Neural cell (in vitro differentiated cells): ENCODE results near the gene SV2C. TPM values are rescaled to one million over a fixed set of nuclear protein-coding genes. Genes with fewer than 3 reads are reported as not detected.

ENCODE experiments used
- H2AFZ ChIP-seq: fragments of 200-600, 300-800 bp; sonication (generic), shearing (Covaris generic); 2 replicates; pipeline ENCODE4 v1.6.0; 2014; ENCODE audit warnings: low read depth, mild to moderate bottlenecking, antibody characterized with exemption, low read length, moderate library complexity
- H3F3A ChIP-seq: fragments of 200-600 bp; shearing (Covaris generic); 2 replicates; pipeline ENCODE4 v1.6.1; 2016; ENCODE audit warnings: mild to moderate bottlenecking, moderate library complexity, mixed read lengths, antibody characterized with exemption, low read length; ENCODE audit not compliant: insufficient read depth, poor library complexity, severe bottlenecking
- H3K27ac ChIP-seq: fragments of 200-600, 300-800 bp; sonication (generic), shearing (Covaris generic); 2 replicates; pipeline ENCODE4 v1.5.1; 2014; ENCODE audit warnings: mild to moderate bottlenecking, low read length, moderate library complexity
- H3K27me3 ChIP-seq: fragments of 300-800, 200-600 bp; sonication (generic), shearing (Covaris generic); 2 replicates; pipeline ENCODE4 v1.6.0; 2014; ENCODE audit warnings: mild to moderate bottlenecking, low read depth, low read length, moderate library complexity; ENCODE audit not compliant: insufficient read depth
- H3K36me3 ChIP-seq: fragments of 300-800, 200-600 bp; sonication (generic), shearing (Covaris generic); 2 replicates; pipeline ENCODE4 v1.5.1; 2014; ENCODE audit warnings: mild to moderate bottlenecking, antibody characterized with exemption, low read length, moderate library complexity; ENCODE audit not compliant: insufficient read depth
- H3K4me2 ChIP-seq: fragments of 300-800, 200-600 bp; sonication (generic), shearing (Covaris generic); 2 replicates; pipeline ENCODE4 v1.6.0; 2014; ENCODE audit warnings: mild to moderate bottlenecking, low read length
- H3K4me3 ChIP-seq: fragments of 300-800, 200-600 bp; sonication (generic), shearing (Covaris generic); 2 replicates; pipeline ENCODE4 v1.5.1; 2014; ENCODE audit warnings: mild to moderate bottlenecking, low read length, moderate library complexity
- H3K79me2 ChIP-seq: fragments of 200-600 bp; shearing (Covaris generic); replicated peaks from 2 replicates; pipeline ENCODE4 v1.6.0; 2014; ENCODE audit warnings: mild to moderate bottlenecking, low read length, moderate library complexity; ENCODE audit not compliant: insufficient read depth
- H3K9ac ChIP-seq: fragments of 300-800, 200-600 bp; sonication (generic), shearing (Covaris generic); 2 replicates; pipeline ENCODE4 v1.6.1; 2016; ENCODE audit warnings: mild to moderate bottlenecking, low read length, mixed read lengths
- H3K9me2 ChIP-seq: fragments of 200-600 bp; shearing (Covaris generic); 2 replicates; pipeline ENCODE4 v1.6.1; 2016; ENCODE audit warnings: mild to moderate bottlenecking, low read length, mixed read lengths; ENCODE audit not compliant: insufficient read depth
- H3K9me3 ChIP-seq: fragments of 200-600, 300-800 bp; sonication (generic), shearing (Covaris generic); 2 replicates; pipeline ENCODE4 v1.6.1; 2016; ENCODE audit warnings: mild to moderate bottlenecking, mixed run types, low read length, moderate library complexity, mixed read lengths
- H4K20me1 ChIP-seq: fragments of 200-600 bp; shearing (Covaris generic); 2 replicates; pipeline ENCODE4 v1.6.1; 2016; ENCODE audit warnings: mild to moderate bottlenecking, mixed run types; ENCODE audit not compliant: insufficient read depth
- CTCF ChIP-seq: fragments of 450-650 bp; IDR thresholded peaks from 2 replicates; pipeline ENCODE4 v1.5.1; 2014; ENCODE audit warnings: antibody characterized with exemption, mild to moderate bottlenecking, moderate library complexity; ENCODE audit not compliant: poor library complexity, severe bottlenecking
- EP300 ChIP-seq: fragments of 450-650 bp; conservative IDR thresholded peaks from 2 replicates; pipeline ENCODE4 v1.6.1; 2014; ENCODE audit warnings: antibody characterized with exemption, mild to moderate bottlenecking, moderate library complexity; ENCODE audit not compliant: poor library complexity, severe bottlenecking
- EZH2 ChIP-seq: fragments of 200-600, 300-800 bp; shearing (Covaris generic), sonication (generic); IDR thresholded peaks from 2 replicates; pipeline ENCODE4 v1.6.1; 2014; ENCODE audit warnings: antibody characterized with exemption, low read length, borderline replicate concordance, mild to moderate bottlenecking; ENCODE audit not compliant: insufficient read depth, poor library complexity, severe bottlenecking
- MXI1 ChIP-seq: fragments of 450-650 bp; conservative IDR thresholded peaks from 2 replicates; pipeline ENCODE4 v1.6.1; 2014; ENCODE audit warnings: antibody characterized with exemption, mild to moderate bottlenecking; ENCODE audit not compliant: poor library complexity, severe bottlenecking
- POLR2AphosphoS5 ChIP-seq: IDR thresholded peaks from 2 replicates; pipeline ENCODE4 v1.6.1; 2012
- RAD21 ChIP-seq: fragments of 450-650 bp; conservative IDR thresholded peaks from 2 replicates; pipeline ENCODE4 v1.6.1; 2014; ENCODE audit warnings: antibody characterized with exemption, mild to moderate bottlenecking, moderate library complexity
- REST ChIP-seq: IDR thresholded peaks from 2 replicates; pipeline ENCODE4 v1.6.1; 2012; ENCODE audit warnings: borderline replicate concordance
- SMC3 ChIP-seq: fragments of 450-650 bp; conservative IDR thresholded peaks from 2 replicates; pipeline ENCODE4 v1.6.1; 2014; ENCODE audit warnings: antibody characterized with exemption, mild to moderate bottlenecking, moderate library complexity; ENCODE audit not compliant: poor library complexity
- TAF1 ChIP-seq: IDR thresholded peaks from 2 replicates; pipeline ENCODE4 v1.6.1; 2012; ENCODE audit warnings: low read depth
- polyA plus RNA-seq: library from polyadenylated mRNA; depleted of rRNA; stranded (reverse); fragments of >200 nt; gene quantifications from 2 replicates; pipeline ENCODE4 v1.2.3, GENCODE V29; 2014

The SV2C gene
- polyA plus RNA-seq, 1 donor from 2014 or later, result 0.45 TPM

- H3K9ac ChIP-seq, result no peak overlapping the region
- no peaks in the 10 kb centered on the region for H3K27me3 ChIP-seq
- H3K27ac ChIP-seq, result no peak overlapping the region
- TF ChIP-seq EP300 (no peak), REST (no peak), MXI1 (no peak), POLR2AphosphoS5 (no peak), SMC3 (no peak), RAD21 (no peak), CTCF (no peak), EZH2 (no peak), TAF1 (no peak)
- H3K9me2 ChIP-seq, result no peaks in the 10 kb centered on the region
- no peak overlapping the region for H2AFZ ChIP-seq
- H4K20me1 ChIP-seq, result no peaks in the 10 kb centered on the region
- no peaks in the 10 kb centered on the region for H3F3A ChIP-seq
- no peak overlapping the region for H3K4me3 ChIP-seq
- H3K4me2 ChIP-seq, result no peak overlapping the region
- no peaks in the 10 kb centered on the region for H3K36me3 ChIP-seq
- H3K79me2 ChIP-seq, result no peaks in the 10 kb centered on the region
- no peaks in the 10 kb centered on the region for H3K9me3 ChIP-seq
Measured at GRCh38 chr5:76363352-76364225, 280.4 kb downstream of the SV2C start.

- H3K9me2 ChIP-seq, result no peaks in the 10 kb centered on the region
- no peak overlapping the region for H3K9ac ChIP-seq
- no peaks in the 10 kb centered on the region for H3K79me2 ChIP-seq
- no peaks in the 10 kb centered on the region for H3K9me3 ChIP-seq
- H2AFZ ChIP-seq, result no peak overlapping the region
- no peaks in the 10 kb centered on the region for H3K27me3 ChIP-seq
- H3F3A ChIP-seq, result no peaks in the 10 kb centered on the region
- H4K20me1 ChIP-seq, result no peaks in the 10 kb centered on the region
- TF ChIP-seq MXI1, result no peak
- TF ChIP-seq TAF1, result no peak
- no peak for TF ChIP-seq REST
- no peak for TF ChIP-seq POLR2AphosphoS5
- TF ChIP-seq SMC3, result no peak
- no peak for TF ChIP-seq CTCF
- TF ChIP-seq RAD21, result no peak
- TF ChIP-seq EP300, result no peak
- TF ChIP-seq EZH2, result no peak
- no peak overlapping the region for H3K4me3 ChIP-seq
- no peak overlapping the region for H3K4me2 ChIP-seq
- no peak overlapping the region for H3K27ac ChIP-seq
- H3K36me3 ChIP-seq, result no peaks in the 10 kb centered on the region
Measured at GRCh38 chr5:76364226-76364589, 281.0 kb downstream of the SV2C start.
